Esophagus muscularis mucosa (tissue), 4 donors: ENCODE data around the gene FRZB.

ENCODE experiments used
- EP300 ChIP-seq: sonication (generic); formaldehyde crosslinking; IDR thresholded peaks from one replicate; pipeline ENCODE4 v1.6.1; 2017; ENCODE audit warnings: antibody characterized with exemption
- POLR2A ChIP-seq: fragments of 450-650 bp; IDR thresholded peaks from one replicate; pipeline ENCODE4 v1.6.1; 2017; ENCODE audit warnings: antibody characterized with exemption, moderate library complexity, mild to moderate bottlenecking, low read depth
- POLR2AphosphoS5 ChIP-seq, 2 donors: sonication (generic); formaldehyde crosslinking; IDR thresholded peaks; one replicate each; pipeline ENCODE4 v1.6.1; 2017; ENCODE audit warnings: antibody characterized with exemption in 2 of 2
- TF ChIP-seq, protein P1 (sequence below), 3 experiments: fragments of 200-600 bp in 2 of 3; fragments of 450-650 bp in 1 of 3; sonication (generic) in 2 of 3; IDR thresholded peaks; one replicate each; pipeline ENCODE4 v1.5.1; 2017 to 2019; ENCODE audit warnings: antibody characterized with exemption in 3 of 3, mild to moderate bottlenecking in 2 of 3, moderate library complexity in 1 of 3

DNA sequence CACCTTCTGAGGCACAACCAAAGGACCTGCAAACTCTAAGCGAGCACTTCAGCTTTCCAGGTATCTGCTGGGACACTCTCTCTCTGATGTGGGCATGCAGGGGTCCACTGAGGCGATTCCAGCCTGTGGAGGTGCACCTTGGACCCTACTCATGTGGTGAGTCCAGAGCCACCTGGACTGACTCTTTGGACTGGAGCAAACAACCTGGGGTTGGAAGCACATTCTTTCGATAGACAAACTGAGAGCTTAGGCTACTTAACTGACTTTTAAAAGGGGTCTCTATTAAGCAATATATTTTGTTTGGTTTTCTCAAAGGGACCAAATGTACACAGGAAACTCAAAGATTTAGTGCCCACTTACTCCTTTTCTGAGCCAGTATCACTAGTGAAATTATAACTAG is 51.6 kb downstream of the FRZB start:
- TF ChIP-seq, protein P1, sequence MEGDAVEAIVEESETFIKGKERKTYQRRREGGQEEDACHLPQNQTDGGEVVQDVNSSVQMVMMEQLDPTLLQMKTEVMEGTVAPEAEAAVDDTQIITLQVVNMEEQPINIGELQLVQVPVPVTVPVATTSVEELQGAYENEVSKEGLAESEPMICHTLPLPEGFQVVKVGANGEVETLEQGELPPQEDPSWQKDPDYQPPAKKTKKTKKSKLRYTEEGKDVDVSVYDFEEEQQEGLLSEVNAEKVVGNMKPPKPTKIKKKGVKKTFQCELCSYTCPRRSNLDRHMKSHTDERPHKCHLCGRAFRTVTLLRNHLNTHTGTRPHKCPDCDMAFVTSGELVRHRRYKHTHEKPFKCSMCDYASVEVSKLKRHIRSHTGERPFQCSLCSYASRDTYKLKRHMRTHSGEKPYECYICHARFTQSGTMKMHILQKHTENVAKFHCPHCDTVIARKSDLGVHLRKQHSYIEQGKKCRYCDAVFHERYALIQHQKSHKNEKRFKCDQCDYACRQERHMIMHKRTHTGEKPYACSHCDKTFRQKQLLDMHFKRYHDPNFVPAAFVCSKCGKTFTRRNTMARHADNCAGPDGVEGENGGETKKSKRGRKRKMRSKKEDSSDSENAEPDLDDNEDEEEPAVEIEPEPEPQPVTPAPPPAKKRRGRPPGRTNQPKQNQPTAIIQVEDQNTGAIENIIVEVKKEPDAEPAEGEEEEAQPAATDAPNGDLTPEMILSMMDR (IDR thresholded peaks at IDR 0.05), result no peak
- TF ChIP-seq POLR2A, result no peak
- TF ChIP-seq POLR2AphosphoS5 (IDR thresholded peaks at IDR 0.05), result no peak
- TF ChIP-seq EP300, result no peak
